Dedifferentiated amniotic fluid mesenchymal stem cell (primary cell): ENCODE measurements around the gene AKAP6.

ENCODE experiments used
- DNase-seq: peaks from one replicate; pipeline ENCODE4 v3.0.0-alpha.2; 2016; ENCODE audit errors: extremely low spot score

AKAP6 gene

DNA sequence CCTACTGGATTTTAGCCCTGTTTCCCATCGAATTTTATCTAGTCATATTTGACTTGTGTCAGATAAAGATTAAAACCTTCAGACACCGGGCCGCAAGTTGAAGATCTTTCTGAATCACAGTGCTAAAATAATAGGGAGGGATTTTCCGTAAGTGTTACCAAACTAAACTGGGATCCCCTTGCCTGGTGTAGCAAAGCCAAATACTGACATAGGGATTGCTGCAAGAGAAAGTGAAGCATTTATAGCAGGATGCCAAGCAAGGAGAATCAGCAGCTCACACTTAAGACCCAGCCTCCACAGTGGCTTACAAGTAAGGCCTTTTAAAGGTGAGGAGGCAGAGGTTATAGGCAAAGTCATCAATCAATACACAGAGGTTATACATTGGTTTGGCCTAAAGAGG lies 147.4 kb downstream of the AKAP6 start:
- DNase-seq: no peak

DNA sequence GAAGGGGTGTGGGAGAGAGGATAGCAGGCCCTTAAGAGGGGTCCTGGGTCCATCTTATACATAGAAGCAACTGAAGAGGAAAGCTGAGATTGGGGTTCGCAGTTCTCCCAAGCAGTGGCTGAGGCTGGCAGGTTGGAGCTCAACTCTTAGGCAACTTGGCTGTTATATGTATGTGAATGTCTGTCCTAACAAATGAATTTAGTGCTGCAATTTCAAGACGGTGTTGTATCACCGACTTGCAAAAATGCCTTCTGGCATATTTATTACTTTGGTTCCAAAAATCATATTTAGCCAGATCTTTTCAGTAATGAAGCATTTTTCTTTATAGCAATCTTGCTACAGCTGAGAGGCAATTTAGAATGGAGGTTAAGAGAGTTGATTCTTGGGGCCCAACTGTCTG lies 148.3 kb downstream of the AKAP6 start:
- no peak for DNase-seq

- no peak for DNase-seq
These were observed 149.0 kb downstream of the AKAP6 start for GRCh38 chr14:32478050-32478449.

DNA sequence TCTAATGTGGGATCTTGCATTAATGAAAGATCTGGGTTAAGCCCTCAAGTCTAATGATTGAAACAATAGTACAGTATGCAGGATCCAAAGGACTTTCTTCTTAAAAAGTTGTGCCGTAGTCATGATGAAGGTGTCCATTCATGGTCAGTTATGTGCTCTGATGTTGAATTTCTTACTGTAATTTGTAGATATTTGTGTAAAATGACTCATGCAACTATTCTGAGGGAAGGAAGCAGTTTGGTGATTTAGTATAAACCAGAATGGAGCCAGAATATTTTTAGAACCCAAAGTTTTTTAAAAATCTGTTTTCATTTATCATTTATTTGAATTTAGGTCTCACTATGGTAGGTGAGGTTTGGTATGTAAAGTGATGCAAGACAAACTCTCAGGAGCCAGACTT lies 151.2 kb downstream of the AKAP6 start:
- peak; percentile 58 for DNase-seq

GRCh38 chr14:32481707-32482106 lies 152.6 kb downstream of the AKAP6 start:
- no peak for DNase-seq

DNA sequence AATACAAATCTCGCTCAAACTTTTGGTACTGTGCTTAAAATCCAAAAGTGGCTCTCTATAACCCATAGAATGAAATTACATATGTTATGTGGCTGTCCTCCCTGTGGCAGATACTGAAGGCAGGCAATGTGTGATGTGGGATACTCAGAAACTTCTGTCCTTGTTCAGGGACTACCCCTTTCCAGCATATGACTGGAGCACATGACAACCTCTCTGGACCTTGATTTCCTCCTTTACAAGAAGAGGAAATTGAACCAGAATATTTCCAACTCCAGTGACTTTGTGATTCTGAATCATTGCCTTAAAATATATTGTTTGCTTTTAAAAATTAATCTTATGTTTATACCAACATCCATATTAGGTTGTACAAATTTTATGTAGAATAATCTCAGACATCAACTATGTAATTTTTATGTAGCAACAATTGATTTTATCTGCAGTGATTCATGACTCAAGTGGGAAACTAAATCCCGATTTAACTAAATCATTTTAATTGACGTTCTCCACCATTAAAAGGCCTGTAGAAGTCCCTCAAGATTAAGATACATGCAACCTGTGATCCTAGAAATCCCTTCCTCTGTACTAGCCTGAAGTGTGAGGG lies 162.4 kb downstream of the AKAP6 start:
- DNase-seq: peak; percentile 16

DNA sequence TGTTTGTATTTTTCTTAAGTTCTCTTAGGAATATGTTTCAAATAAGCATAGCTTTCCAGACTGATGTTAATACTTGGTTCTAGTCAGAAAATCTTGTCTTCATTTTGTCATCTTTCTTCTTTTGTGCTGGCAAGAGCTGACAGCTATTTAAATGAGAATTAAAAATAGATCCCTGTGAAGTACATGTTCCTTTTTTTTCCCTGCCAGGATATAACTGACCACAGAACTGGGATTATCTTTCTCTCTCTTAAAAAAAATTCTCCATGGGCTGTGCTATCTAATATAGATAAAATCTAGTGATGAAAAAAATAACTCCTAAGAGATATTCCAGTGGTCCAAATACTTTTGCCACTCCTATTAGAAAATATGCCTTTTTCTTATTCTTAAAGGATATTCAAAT lies 163.4 kb downstream of the AKAP6 start:
- peak; percentile 14 for DNase-seq

GRCh38 chr14:32494609-32495434 lies 165.7 kb downstream of the AKAP6 start:
- DNase-seq: no peak

DNA sequence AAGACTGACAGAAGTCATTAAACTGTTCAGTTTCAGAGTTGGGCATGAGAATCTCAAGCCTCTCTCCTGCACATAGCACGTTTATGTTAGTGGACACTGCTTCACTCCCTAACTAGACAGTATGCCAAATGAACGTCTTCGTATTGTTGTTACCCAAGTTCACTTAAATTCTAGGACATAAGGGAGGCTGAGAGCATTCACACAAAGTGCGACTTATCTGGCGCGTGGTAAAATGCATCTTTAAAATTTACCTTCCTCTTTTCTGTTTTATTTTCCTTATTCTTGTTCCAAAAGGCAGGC lies 166.3 kb downstream of the AKAP6 start:
- no peak for DNase-seq

- DNase-seq: peak; percentile 58
These were observed 168.2 kb downstream of the AKAP6 start for GRCh38 chr14:32497248-32497647.

DNA sequence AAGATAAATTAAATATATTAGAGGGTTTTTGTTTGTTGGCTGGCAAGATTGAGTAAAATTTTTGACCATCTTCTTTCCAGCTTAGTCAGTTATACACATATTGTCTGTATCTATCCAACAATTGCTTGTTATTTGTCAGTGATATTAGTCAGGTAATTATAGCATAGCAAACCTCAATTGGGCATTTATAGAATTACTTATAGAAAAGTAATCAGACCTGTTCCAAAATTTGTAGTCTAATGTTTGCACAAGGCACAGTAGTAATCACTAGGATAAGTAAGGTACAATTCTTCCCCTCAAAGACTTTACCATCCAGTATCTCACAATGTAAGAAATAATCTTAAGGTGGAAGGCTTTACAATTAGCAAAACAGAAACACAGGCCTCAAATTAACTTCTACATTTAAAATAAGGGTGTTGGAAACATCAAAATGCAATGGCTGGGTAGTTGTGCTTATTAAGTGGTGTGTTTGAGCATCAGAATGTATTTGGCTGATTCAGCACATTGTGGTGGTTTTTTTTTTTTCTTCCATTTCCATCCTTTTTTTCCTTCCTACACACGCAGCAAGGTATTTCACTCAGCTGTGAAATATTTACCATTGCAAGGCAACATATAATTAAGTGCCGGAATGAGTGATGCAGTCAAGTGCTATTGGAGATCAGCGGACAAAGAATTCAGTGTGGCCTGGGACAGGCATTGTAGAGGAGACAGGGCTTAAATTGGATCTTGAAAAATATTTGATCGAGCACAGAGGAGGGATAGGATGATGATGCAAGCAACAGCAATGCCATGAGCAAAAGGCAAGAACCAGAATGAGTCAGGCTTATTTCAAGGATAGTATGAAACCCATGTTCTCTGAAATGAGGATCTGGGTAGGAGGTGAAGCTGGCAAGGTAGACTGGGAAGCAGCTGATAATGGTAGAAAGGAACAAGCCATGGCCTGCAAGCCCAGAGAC lies 178.2 kb downstream of the AKAP6 start:
- DNase-seq: peak; percentile 96

GRCh38 chr14:32508281-32508680 lies 179.2 kb downstream of the AKAP6 start:
- no peak for DNase-seq

- DNase-seq: peak; percentile 98
These were observed 180.6 kb downstream of the AKAP6 start for GRCh38 chr14:32509632-32510187.

GRCh38 chr14:32510815-32511214 lies 181.7 kb downstream of the AKAP6 start:
- no peak for DNase-seq

- DNase-seq: no peak
These were observed 183.2 kb downstream of the AKAP6 start for GRCh38 chr14:32512348-32512747.

- no peak for DNase-seq
These were observed 183.7 kb downstream of the AKAP6 start for GRCh38 chr14:32512813-32513212.

- peak; percentile 62 for DNase-seq
These were observed 184.5 kb downstream of the AKAP6 start for GRCh38 chr14:32513571-32514009.

DNA sequence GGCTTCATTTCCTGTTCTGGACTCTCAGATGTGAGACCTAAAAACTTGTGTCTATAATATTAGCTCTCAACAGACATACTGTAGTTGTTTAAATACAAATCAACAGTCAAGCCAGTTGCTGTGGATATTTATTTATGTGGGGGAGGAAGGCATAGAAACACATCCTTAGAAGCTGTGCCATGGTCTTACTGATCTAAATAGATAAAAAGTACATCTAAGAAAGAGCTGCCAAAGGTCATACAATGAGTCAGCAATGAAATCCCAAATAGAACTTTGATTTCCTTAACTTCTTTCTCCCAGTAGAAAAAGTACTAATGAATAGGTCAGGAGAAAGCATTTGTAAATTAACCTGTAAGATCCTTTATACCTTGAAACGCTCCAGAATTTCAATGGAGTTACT lies 185.1 kb downstream of the AKAP6 start:
- no peak for DNase-seq

GRCh38 chr14:32514681-32515080 lies 185.6 kb downstream of the AKAP6 start:
- no peak for DNase-seq

DNA sequence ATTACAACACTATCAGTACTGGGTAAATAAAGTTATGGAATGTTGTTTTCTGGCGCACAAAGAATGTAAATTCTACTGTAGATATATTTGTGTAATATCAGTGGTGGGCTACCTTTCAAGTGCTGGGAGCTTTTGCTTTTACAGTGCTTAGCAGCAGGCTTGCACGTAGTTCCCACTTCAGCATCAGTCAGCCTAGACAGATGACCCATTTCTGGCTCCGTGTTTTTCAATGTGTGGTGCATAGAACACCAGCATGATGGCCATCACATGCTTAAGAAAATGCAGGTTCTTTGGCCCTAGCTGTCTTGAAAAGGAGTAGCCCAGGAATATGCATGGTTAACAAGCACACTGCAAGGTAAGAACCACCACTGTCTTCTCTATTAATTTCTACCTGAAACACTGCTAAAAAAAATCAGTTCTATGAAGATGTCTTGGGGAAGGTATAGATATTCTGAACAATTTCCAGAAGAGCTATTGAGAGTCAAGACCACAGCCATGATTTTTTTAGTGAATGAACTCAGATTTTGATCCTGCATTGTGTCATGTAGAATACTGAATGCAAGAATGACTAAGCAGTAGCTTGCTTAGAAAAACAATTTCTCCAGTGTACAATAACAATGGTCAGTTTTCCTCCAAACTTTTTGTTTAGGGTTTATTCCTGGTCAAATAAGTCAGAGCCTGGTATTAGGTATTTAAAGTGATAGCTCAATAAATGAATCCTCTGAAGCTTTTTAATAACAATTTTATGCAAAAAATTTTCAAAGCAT lies 195.7 kb downstream of the AKAP6 start:
- peak; percentile 63 for DNase-seq

DNA sequence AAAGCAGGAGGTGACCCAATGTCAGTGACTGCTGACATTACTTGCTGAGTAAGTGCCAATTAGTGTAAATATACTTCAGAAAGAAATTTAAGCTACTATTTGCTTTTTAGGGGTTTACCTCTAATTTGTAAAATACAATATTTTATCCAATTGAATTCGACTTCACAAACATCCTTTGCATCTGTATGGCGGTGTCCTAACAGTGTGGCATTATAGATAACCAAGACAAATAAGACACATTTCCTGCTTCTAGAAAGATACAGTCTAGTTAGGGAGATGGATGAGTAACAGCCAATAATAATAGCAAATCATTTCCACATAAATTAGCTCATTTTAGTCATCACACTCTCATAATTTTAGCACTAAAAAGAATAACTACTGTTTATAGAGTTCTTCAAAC lies 196.5 kb downstream of the AKAP6 start:
- DNase-seq: no peak
